Calu3 (cell line): ENCODE measurements around the gene PLPP7. TPM values are rescaled to one million over a fixed set of nuclear protein-coding genes. Genes with fewer than 3 reads are reported as not detected.
"Not testable (repeated sequence)": the region's sequence is repeated elsewhere in the genome, so short reads cannot be mapped to it uniquely, and the experiment has no call there.

Source experiments
- BruUV-seq: library from RNA; stranded (reverse); fragments of 400-500 nt; replicated peaks from 2 replicates; lab custom pipeline; 2021; lab: Mats Ljungman, UMichigan
- CTCF ChIA-PET: fragments of 300-600 bp; sonication (Branson Sonifier 250); formaldehyde crosslinking; loops from one replicate; lab custom pipeline; 2022; ENCODE audit warnings: antibody characterized with exemption; lab: Charles Lee
- DNase-seq: peaks from one replicate; pipeline ENCODE4 v3.0.0; 2022
- H3K27ac Mint-ChIP-seq: one replicate; pipeline ENCODE4 v1.8.0; 2022; ENCODE audit warnings: mixed read lengths; ENCODE audit not compliant: unreplicated experiment
- H3K27me3 Mint-ChIP-seq: one replicate; pipeline ENCODE4 v1.8.0; 2022; ENCODE audit warnings: mixed read lengths; ENCODE audit not compliant: unreplicated experiment
- H3K36me3 Mint-ChIP-seq: one replicate; pipeline ENCODE4 v1.8.0; 2022; ENCODE audit warnings: mild to moderate bottlenecking, moderate library complexity, mixed read lengths; ENCODE audit not compliant: insufficient read depth, unreplicated experiment
- H3K4me1 Mint-ChIP-seq: one replicate; pipeline ENCODE4 v1.8.0; 2022; ENCODE audit warnings: mild to moderate bottlenecking, low read depth, mixed read lengths; ENCODE audit not compliant: unreplicated experiment
- H3K4me3 Mint-ChIP-seq: one replicate; pipeline ENCODE4 v1.8.0; 2022; ENCODE audit warnings: mild to moderate bottlenecking, low read depth, moderate library complexity, mixed read lengths; ENCODE audit not compliant: unreplicated experiment
- H3K9me3 Mint-ChIP-seq: one replicate; pipeline ENCODE4 v1.8.0; 2022; ENCODE audit warnings: low read depth, mixed read lengths; ENCODE audit not compliant: unreplicated experiment
- intact Hi-C: fragments of 100-400 bp; cut with micrococcal nuclease; formaldehyde crosslinking; loops from one replicate; pipeline ENCODE4 v1.10.0; 2022; ENCODE audit not compliant: unreplicated experiment
- total RNA-seq: library from RNA; stranded (reverse); gene quantifications from 2 replicates; pipeline ENCODE4 v1.2.3, GENCODE V29; 2022
- TF ChIP-seq, protein P1 (sequence below): fragments of 200-600 bp; IDR thresholded peaks from one replicate; pipeline ENCODE4 v1.8.0; 2022; ENCODE audit warnings: antibody characterized with exemption; ENCODE audit not compliant: unreplicated experiment

PLPP7 gene
- total RNA-seq, 1 experiment from 2014 or later, result not detected

- intact Hi-C loops, result loop anchor here (2.0 to 10.0 kb wide), 2 partner anchors 73 to 395 kb away; partner anchors contain the start of gene RAPGEF1
- Mint-ChIP-seq H3K9me3 (no peaks in the 10 kb centered on the region), H3K27ac (no peak overlapping the region), H3K4me3 (peak overlapping the region; percentile 70), H3K4me1 (no peaks in the 10 kb centered on the region), H3K36me3 (peaks cover 5% of the 10 kb centered on the region), H3K27me3 (no peaks in the 10 kb centered on the region)
- CTCF ChIA-PET, result interaction anchor here (0.7 to 1.4 kb wide), 6 partner anchors 13 to 286 kb away, joined by 3 to 12 read pairs (median 4); no protein-coding TSS in a partner anchor
- DNase-seq, result peak; percentile 88
- TF ChIP-seq, protein P1, sequence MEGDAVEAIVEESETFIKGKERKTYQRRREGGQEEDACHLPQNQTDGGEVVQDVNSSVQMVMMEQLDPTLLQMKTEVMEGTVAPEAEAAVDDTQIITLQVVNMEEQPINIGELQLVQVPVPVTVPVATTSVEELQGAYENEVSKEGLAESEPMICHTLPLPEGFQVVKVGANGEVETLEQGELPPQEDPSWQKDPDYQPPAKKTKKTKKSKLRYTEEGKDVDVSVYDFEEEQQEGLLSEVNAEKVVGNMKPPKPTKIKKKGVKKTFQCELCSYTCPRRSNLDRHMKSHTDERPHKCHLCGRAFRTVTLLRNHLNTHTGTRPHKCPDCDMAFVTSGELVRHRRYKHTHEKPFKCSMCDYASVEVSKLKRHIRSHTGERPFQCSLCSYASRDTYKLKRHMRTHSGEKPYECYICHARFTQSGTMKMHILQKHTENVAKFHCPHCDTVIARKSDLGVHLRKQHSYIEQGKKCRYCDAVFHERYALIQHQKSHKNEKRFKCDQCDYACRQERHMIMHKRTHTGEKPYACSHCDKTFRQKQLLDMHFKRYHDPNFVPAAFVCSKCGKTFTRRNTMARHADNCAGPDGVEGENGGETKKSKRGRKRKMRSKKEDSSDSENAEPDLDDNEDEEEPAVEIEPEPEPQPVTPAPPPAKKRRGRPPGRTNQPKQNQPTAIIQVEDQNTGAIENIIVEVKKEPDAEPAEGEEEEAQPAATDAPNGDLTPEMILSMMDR, result peak; percentile 50
- no TSS peak for BruUV-seq
These were observed 60.5 kb downstream of the PLPP7 start for GRCh38 chr9:131349881-131350563.

- not testable (repeated sequence) for H3K4me1 Mint-ChIP-seq, DNase-seq, H3K36me3 Mint-ChIP-seq, H3K4me3 Mint-ChIP-seq, H3K27ac Mint-ChIP-seq, BruUV-seq, H3K27me3 Mint-ChIP-seq, H3K9me3 Mint-ChIP-seq
- intact Hi-C loops, result loop anchor here (10.0 kb wide), 1 partner anchor 388 kb away; the partner anchor contains the start of gene RAPGEF1
- CTCF ChIA-PET, result interaction anchor here (0.6 kb wide), 1 partner anchor 26 kb away, joined by 5 read pairs; no protein-coding TSS in a partner anchor
These were observed 67.0 kb downstream of the PLPP7 start for GRCh38 chr9:131356479-131356878.

- Mint-ChIP-seq H3K9me3 (no peaks in the 10 kb centered on the region), H3K27ac (no peak overlapping the region), H3K4me3 (no peak overlapping the region), H3K36me3 (no peaks in the 10 kb centered on the region), H3K27me3 (no peaks in the 10 kb centered on the region), H3K4me1 (no peaks in the 10 kb centered on the region)
- CTCF ChIA-PET, result no interaction called here
- TF ChIP-seq, protein P1, result no peak
- DNase-seq, result no peak
- no TSS peak for BruUV-seq
- intact Hi-C loops, result loop anchor here (10.0 kb wide), 1 partner anchor 386 kb away; the partner anchor contains the start of gene RAPGEF1
These were observed 69.0 kb downstream of the PLPP7 start for GRCh38 chr9:131358556-131358955.

Other genes with a start within 250 kb of the PLPP7 start
- 24.3 and 27.2 TPM in 2 replicates for gene AIF1L, start 193.2 kb upstream of the PLPP7 start, total RNA-seq
- gene NUP214, start 164.1 kb upstream of the PLPP7 start, total RNA-seq, result 47.6 and 50.0 TPM in 2 replicates
- not detected in 2 replicates for gene FAM78A, start 13.2 kb upstream of the PLPP7 start, total RNA-seq
- gene PRRC2B, start 104.4 kb downstream of the PLPP7 start, total RNA-seq, result 137 and 143 TPM in 2 replicates
- gene POMT1, start 213.2 kb downstream of the PLPP7 start, total RNA-seq, result 13.6 and 15.8 TPM in 2 replicates
- 16.0 and 19.6 TPM in 2 replicates for gene UCK1, start 241.5 kb downstream of the PLPP7 start, total RNA-seq